HCT116 (cell line): Measurements from ENCODE around the gene C17orf100. TPM values are rescaled to one million over a fixed set of nuclear protein-coding genes. Genes with fewer than 3 reads are reported as not detected.

Experiments used
- CBX3 ChIP-seq: IDR thresholded peaks from 2 replicates; pipeline ENCODE4 v1.6.1; 2012; ENCODE audit warnings: low read depth
- CEBPB ChIP-seq: IDR thresholded peaks from 2 replicates; pipeline ENCODE4 v1.6.1; 2012; ENCODE audit warnings: low read depth
- EZH2 ChIP-seq: fragments of 200-600 bp; sonication (generic); IDR thresholded peaks from 2 replicates; pipeline ENCODE4 v1.6.1; 2017; ENCODE audit warnings: antibody characterized with exemption, mixed run types
- FOSL1 ChIP-seq: IDR thresholded peaks from 2 replicates; pipeline ENCODE4 v1.6.1; 2012; ENCODE audit warnings: low read depth
- JUND ChIP-seq: IDR thresholded peaks from 2 replicates; pipeline ENCODE4 v1.6.1; 2012
- POLR2AphosphoS5 ChIP-seq: IDR thresholded peaks from 2 replicates; pipeline ENCODE4 v1.6.1; 2011; ENCODE audit warnings: mild to moderate bottlenecking, low read depth, low read length, moderate library complexity
- SIN3A ChIP-seq: IDR thresholded peaks from 2 replicates; pipeline ENCODE4 v1.6.1; 2012; ENCODE audit warnings: low read depth
- SP1 ChIP-seq: IDR thresholded peaks from 2 replicates; pipeline ENCODE4 v1.6.1; 2012; ENCODE audit warnings: low read depth
- TCF7L2 ChIP-seq: IDR thresholded peaks from 2 replicates; pipeline ENCODE4 v1.7.0; 2011; ENCODE audit warnings: borderline replicate concordance, inconsistent platforms; ENCODE audit not compliant: insufficient read depth, insufficient read length; ENCODE audit errors: extremely low read depth
- ZFX ChIP-seq: fragments of 450-650 bp; IDR thresholded peaks from 2 replicates; pipeline ENCODE4 v1.6.1; 2017
- total RNA-seq: library from RNA; stranded (reverse); gene quantifications from one replicate; pipeline ENCODE4 v1.2.1, GENCODE V29; 2021; ENCODE audit not compliant: unreplicated experiment
- TF ChIP-seq, protein P1 (sequence below), 3 experiments: fragments of 200-600 bp in 1 of 3; sonication (generic) in 1 of 3; IDR thresholded peaks in 2 of 3; conservative IDR thresholded peaks in 1 of 3; 2 replicates each; pipeline ENCODE4 v1.5.1; 2012 to 2017; ENCODE audit warnings: low read depth in 2 of 3, low read length in 2 of 3, antibody characterized with exemption in 1 of 3, borderline replicate concordance in 1 of 3, control low read depth in 1 of 3, mild to moderate bottlenecking in 1 of 3, mixed read lengths in 1 of 3, mixed run types in 1 of 3, moderate library complexity in 1 of 3; ENCODE audit not compliant: insufficient read depth in 1 of 3
- TF ChIP-seq, protein P2 (sequence below): IDR thresholded peaks from 2 replicates; pipeline ENCODE4 v1.6.1; 2012
- TF ChIP-seq, protein P3 (sequence below): IDR thresholded peaks from 2 replicates; pipeline ENCODE4 v1.6.1; 2011; ENCODE audit warnings: mild to moderate bottlenecking, low read length, moderate library complexity; ENCODE audit not compliant: insufficient replicate concordance; ENCODE audit errors: extremely low read depth

C17orf100 gene
- total RNA-seq, 1 experiment from 2014 or later = 0.76 TPM

DNA sequence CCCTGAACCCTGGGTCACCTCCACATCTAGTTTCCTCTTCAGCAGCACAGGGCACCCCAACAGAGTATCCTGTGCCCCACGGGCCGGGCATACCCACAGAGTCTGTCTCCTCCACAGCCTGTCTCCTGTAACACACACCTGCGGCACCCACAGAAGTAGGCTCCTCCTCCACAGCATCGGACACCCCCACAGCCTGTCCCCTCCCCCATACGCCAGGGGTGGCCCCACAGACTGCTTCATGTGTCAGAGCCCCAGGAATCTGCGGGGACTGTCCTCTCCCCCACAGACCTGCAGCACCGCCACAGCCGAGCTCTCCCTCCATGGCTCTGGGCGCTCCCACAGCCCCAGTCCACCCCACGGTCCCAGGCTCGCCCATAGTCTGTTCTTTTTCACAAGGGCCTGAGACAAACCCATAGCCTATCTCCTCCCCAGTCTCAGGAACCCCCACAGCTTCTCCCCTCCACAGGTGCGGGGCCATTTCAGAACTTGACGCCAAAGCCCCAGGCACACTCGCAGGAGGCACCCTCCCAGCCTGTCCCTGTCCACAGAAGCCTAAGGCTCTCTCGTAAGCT lies 12.5 kb upstream of the C17orf100 start (continued):
- TF ChIP-seq, protein P1, sequence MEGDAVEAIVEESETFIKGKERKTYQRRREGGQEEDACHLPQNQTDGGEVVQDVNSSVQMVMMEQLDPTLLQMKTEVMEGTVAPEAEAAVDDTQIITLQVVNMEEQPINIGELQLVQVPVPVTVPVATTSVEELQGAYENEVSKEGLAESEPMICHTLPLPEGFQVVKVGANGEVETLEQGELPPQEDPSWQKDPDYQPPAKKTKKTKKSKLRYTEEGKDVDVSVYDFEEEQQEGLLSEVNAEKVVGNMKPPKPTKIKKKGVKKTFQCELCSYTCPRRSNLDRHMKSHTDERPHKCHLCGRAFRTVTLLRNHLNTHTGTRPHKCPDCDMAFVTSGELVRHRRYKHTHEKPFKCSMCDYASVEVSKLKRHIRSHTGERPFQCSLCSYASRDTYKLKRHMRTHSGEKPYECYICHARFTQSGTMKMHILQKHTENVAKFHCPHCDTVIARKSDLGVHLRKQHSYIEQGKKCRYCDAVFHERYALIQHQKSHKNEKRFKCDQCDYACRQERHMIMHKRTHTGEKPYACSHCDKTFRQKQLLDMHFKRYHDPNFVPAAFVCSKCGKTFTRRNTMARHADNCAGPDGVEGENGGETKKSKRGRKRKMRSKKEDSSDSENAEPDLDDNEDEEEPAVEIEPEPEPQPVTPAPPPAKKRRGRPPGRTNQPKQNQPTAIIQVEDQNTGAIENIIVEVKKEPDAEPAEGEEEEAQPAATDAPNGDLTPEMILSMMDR (IDR thresholded peaks at IDR 0.05 in 2 of 3, conservative IDR thresholded peaks at IDR 0.05 in 1 of 3; ENCODE audit: borderline replicate concordance in 1 of 3, insufficient read depth in 1 of 3, low read depth in 2 of 3, low read length in 2 of 3) = no peak
- TF ChIP-seq SP1 (no peak), POLR2AphosphoS5 (no peak), SIN3A (no peak), ZFX (no peak), JUND (no peak), FOSL1 (no peak), EZH2 (no peak), TCF7L2 (no peak), CEBPB (no peak), CBX3 (no peak)
- TF ChIP-seq, protein P2, sequence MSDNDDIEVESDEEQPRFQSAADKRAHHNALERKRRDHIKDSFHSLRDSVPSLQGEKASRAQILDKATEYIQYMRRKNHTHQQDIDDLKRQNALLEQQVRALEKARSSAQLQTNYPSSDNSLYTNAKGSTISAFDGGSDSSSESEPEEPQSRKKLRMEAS = no peak
- TF ChIP-seq, protein P3, sequence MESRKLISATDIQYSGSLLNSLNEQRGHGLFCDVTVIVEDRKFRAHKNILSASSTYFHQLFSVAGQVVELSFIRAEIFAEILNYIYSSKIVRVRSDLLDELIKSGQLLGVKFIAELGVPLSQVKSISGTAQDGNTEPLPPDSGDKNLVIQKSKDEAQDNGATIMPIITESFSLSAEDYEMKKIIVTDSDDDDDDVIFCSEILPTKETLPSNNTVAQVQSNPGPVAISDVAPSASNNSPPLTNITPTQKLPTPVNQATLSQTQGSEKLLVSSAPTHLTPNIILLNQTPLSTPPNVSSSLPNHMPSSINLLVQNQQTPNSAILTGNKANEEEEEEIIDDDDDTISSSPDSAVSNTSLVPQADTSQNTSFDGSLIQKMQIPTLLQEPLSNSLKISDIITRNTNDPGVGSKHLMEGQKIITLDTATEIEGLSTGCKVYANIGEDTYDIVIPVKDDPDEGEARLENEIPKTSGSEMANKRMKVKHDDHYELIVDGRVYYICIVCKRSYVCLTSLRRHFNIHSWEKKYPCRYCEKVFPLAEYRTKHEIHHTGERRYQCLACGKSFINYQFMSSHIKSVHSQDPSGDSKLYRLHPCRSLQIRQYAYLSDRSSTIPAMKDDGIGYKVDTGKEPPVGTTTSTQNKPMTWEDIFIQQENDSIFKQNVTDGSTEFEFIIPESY = no peak
